Thymus (tissue), 14 donors: ENCODE measurements around the gene PNKP. TPM values are rescaled to one million over a fixed set of nuclear protein-coding genes. Genes with fewer than 3 reads are reported as not detected.

Experiments
- DNase-seq, 9 donors: peaks; one replicate each; pipeline ENCODE4 v3.0.0-alpha.2; 2013; ENCODE audit warnings: low spot score in 9 of 9, low read depth in 6 of 9, missing footprints in 1 of 9
- H3K27ac ChIP-seq, 2 donors: one replicate each; pipeline ENCODE4 v1.5.1; 2013; ENCODE audit warnings: control low read depth in 1 of 2, low read depth in 1 of 2, low read length in 1 of 2, mild to moderate bottlenecking in 1 of 2, moderate library complexity in 1 of 2
- H3K27me3 ChIP-seq, 2 donors: one replicate each; pipeline ENCODE4 v1.5.1; 2013; ENCODE audit warnings: low read length in 1 of 2; ENCODE audit not compliant: control insufficient read depth in 2 of 2, insufficient read depth in 1 of 2
- H3K36me3 ChIP-seq, 2 donors: one replicate each; pipeline ENCODE4 v1.5.1; 2013; ENCODE audit warnings: low read length in 1 of 2, mild to moderate bottlenecking in 1 of 2, moderate library complexity in 1 of 2; ENCODE audit not compliant: control insufficient read depth in 2 of 2, insufficient read depth in 2 of 2
- H3K4me1 ChIP-seq, 2 donors: one replicate each; pipeline ENCODE4 v1.5.1; 2013; ENCODE audit warnings: low read length in 2 of 2; ENCODE audit not compliant: control insufficient read depth in 2 of 2, insufficient read depth in 2 of 2
- H3K4me3 ChIP-seq, 2 donors: one replicate each; pipeline ENCODE4 v1.5.1; 2013; ENCODE audit warnings: low read length in 2 of 2, control low read depth in 1 of 2, mild to moderate bottlenecking in 1 of 2
- H3K9me3 ChIP-seq, 2 donors: one replicate each; pipeline ENCODE4 v1.5.1; 2013; ENCODE audit warnings: low read length in 1 of 2, mild to moderate bottlenecking in 1 of 2; ENCODE audit not compliant: control insufficient read depth in 2 of 2, insufficient read depth in 1 of 2
- WGBS: extraction: QIAGEN DNeasy Blood & Tissue Kit; methylation state at CpG from one replicate; pipeline ENCODE4 v1.1.7; 2013; 5-methylcytosine and 5-hydroxymethylcytosine counted together
- long read RNA-seq, 10 donors: transcript quantifications; one replicate each; lab custom pipeline, GENCODE V29; 2026
- polyA plus RNA-seq: library from polyadenylated mRNA; stranded (reverse); fragments of 200-250 nt; gene quantifications from one replicate; pipeline ENCODE4 v1.2.3, GENCODE V29; 2013
- total RNA-seq: library from RNA; stranded (reverse); fragments of 120-200 nt; gene quantifications from one replicate; pipeline ENCODE4 v1.2.4, GENCODE V29; 2013
- donor health status: healthy.

The PNKP gene
- total RNA-seq, result 28.4 TPM
- polyA plus RNA-seq, result 85.3 TPM
- long read RNA-seq, donor 1, result 0 reads
- long read RNA-seq, donor 2, transcript PNKP-201 (17 exons, 2,041 nt), result major isoform, 6 of 30 reads
- long read RNA-seq, donor 2, partial matches to known transcripts, result 17 of 30 reads
- long read RNA-seq, donor 2, other reads (novel, unspliced or antisense), result 0 of 30 reads
- long read RNA-seq, donor 3, partial matches to known transcripts, result 0 of 8 reads
- long read RNA-seq, donor 3, other reads (novel, unspliced or antisense), result 0 of 8 reads
- long read RNA-seq, donor 4, partial matches to known transcripts, result 0 of 4 reads
- long read RNA-seq, donor 4, other reads (novel, unspliced or antisense), result 0 of 4 reads
- long read RNA-seq, donor 5, transcript PNKP-201 (17 exons, 2,041 nt), result major isoform, 8 of 17 reads
- long read RNA-seq, donor 5, transcript PNKP-207 (16 exons, 1,665 nt), result minor isoform, 5 of 17 reads
- long read RNA-seq, donor 5, partial matches to known transcripts, result 0 of 17 reads
- long read RNA-seq, donor 5, other reads (novel, unspliced or antisense), result 0 of 17 reads
- long read RNA-seq, donor 6, partial matches to known transcripts, result 6 of 16 reads
- long read RNA-seq, donor 6, other reads (novel, unspliced or antisense), result 0 of 16 reads
- long read RNA-seq, donor 7, partial matches to known transcripts, result 0 of 3 reads
- long read RNA-seq, donor 7, other reads (novel, unspliced or antisense), result 0 of 3 reads
- long read RNA-seq, donor 8, partial matches to known transcripts, result 0 of 6 reads
- long read RNA-seq, donor 8, other reads (novel, unspliced or antisense), result 0 of 6 reads
- long read RNA-seq, donor 9, partial matches to known transcripts, result 0 of 5 reads
- long read RNA-seq, donor 9, other reads (novel, unspliced or antisense), result 0 of 5 reads
- long read RNA-seq, donor 10, partial matches to known transcripts, result 0 of 8 reads
- long read RNA-seq, donor 10, other reads (novel, unspliced or antisense), result 0 of 8 reads

GRCh38 chr19:49866933-49867782 lies at the start of gene PNKP:
TSS of gene PNKP (minus strand) at chr19:49867576. CDS start at chr19:49867204, 372 bp downstream.
- under 1% methylated on average over 65 of the region's 65 CpGs for WGBS
- H3K27ac ChIP-seq, result peak within 1 kb of the TSS; percentile 93 to 97
- no peaks in the 10 kb centered on the region for H3K27me3 ChIP-seq
- H3K4me3 ChIP-seq, result peak within 1 kb of the TSS; percentile 79 to 96
- peaks cover 0 to 4% of the 10 kb centered on the region in 2 donors for H3K9me3 ChIP-seq
- H3K4me1 ChIP-seq, result peaks cover 31 to 55% of the 10 kb centered on the region in 2 donors
- H3K36me3 ChIP-seq, result peaks cover 33 to 35% of the 10 kb centered on the region in 2 donors
- peak; percentile 83 to 96 (median 87) for DNase-seq

DNA sequence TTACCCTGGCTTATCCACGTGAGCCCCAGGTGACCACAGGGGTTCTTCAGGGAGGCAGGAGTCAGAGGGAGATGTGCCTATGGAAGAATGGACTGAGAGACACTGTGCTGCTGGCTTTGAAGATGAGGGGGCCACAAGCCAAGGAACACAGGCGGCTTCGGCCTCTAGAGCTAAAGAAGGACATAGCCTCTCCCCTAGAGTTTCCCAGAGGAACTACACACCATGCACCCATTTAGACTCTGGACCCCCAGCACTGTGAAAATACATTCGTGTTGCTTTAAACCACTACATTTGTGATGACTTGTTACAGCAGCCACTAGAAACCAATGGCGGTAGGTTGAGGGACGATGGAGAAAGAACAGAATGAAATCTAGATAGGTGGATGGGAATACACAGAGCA lies 47.9 kb upstream of the PNKP start:
- H3K9me3 ChIP-seq, result no peaks in the 10 kb centered on the region
- H3K4me3 ChIP-seq, result no peak overlapping the region
- 98% methylated on average over 6 of the region's 6 CpGs for WGBS
- H3K36me3 ChIP-seq, result peaks cover 50 to 75% of the 10 kb centered on the region in 2 donors
- no peak for DNase-seq
- H3K27ac ChIP-seq, result no peak overlapping the region
- peaks cover 0 to 15% of the 10 kb centered on the region in 2 donors for H3K4me1 ChIP-seq
- no peaks in the 10 kb centered on the region for H3K27me3 ChIP-seq

DNA sequence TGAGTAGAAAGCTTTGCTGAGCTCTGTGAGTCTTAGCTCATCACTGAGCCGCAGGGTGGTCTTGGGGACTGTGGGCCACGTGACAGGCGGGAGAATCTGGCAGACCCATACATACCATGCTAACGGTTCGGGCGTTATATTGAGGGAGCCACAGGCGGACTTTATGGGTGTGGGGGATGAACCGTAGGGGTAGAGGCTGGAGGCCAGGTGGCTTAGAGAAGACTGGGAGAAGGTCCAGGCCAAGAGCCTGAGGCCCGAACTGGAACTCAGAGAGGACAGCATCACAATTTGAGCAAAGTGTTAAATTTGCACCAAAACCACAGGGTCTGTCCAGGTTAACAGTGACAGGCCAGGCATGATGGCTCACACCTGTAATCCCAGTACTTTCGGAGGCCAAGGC lies 46.3 kb upstream of the PNKP start:
- peaks cover 0 to 15% of the 10 kb centered on the region in 2 donors for H3K4me1 ChIP-seq
- no peak overlapping the region for H3K27ac ChIP-seq
- no peak overlapping the region for H3K4me3 ChIP-seq
- peaks cover 62 to 80% of the 10 kb centered on the region in 2 donors for H3K36me3 ChIP-seq
- H3K27me3 ChIP-seq, result no peaks in the 10 kb centered on the region
- no peak for DNase-seq
- H3K9me3 ChIP-seq, result no peaks in the 10 kb centered on the region
- WGBS, result 96% methylated on average over 10 of the region's 10 CpGs

DNA sequence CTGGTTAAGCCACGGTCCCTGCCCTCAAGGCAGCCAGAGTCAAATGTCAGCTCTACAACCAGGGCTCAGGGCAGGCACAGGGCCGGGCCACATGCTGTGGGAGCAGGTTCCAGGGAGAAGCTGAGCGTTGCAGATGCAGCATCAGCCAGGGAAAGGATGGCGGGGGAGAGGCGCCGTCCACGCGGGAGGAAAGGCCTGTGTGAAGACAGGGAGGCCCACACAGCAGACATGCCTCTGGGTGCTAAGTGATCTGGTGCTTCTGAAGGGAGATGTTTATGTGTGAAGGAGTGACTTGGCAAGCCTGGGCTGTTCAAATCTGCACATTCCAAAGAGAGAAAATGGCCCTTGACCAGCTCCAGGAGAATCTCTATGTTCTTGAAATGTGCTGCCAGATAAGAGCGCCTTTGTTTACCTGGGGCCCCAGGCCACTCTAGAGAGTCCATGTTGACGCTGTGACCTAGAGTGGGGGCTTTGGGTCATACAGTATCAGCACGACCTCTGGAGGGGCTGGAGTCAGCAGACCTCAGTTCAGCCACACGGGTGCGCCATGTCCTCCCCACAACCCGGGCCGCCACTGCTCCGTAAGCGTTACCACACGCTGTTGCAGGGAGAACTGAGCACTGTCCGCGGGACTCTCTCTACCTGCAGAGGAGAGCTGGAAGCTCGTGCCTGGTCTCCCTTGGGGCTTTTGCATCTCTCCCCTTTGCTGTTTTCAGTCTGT lies 45.7 kb upstream of the PNKP start:
- Histone ChIP-seq H3K4me3 (no peak overlapping the region), H3K27ac (no peak overlapping the region), H3K36me3 (peaks cover 68 to 81% of the 10 kb centered on the region in 2 donors), H3K9me3 (no peaks in the 10 kb centered on the region), H3K4me1 (peaks cover 0 to 15% of the 10 kb centered on the region in 2 donors), H3K27me3 (no peaks in the 10 kb centered on the region)
- DNase-seq, result no peak
- 93% methylated on average over 21 of the region's 21 CpGs for WGBS

GRCh38 chr19:49911381-49912145 lies 44.2 kb upstream of the PNKP start:
- 83% methylated on average over 9 of the region's 9 CpGs for WGBS
- Histone ChIP-seq H3K36me3 (peaks cover 78 to 81% of the 10 kb centered on the region in 2 donors), H3K27ac (peak overlapping the region in 1 of 2 donors; percentile 71), H3K4me3 (no peak overlapping the region), H3K4me1 (peaks cover 0 to 11% of the 10 kb centered on the region in 2 donors), H3K9me3 (no peaks in the 10 kb centered on the region), H3K27me3 (no peaks in the 10 kb centered on the region)
- DNase-seq, result peak in 1 of 9 donors; percentile 32

DNA sequence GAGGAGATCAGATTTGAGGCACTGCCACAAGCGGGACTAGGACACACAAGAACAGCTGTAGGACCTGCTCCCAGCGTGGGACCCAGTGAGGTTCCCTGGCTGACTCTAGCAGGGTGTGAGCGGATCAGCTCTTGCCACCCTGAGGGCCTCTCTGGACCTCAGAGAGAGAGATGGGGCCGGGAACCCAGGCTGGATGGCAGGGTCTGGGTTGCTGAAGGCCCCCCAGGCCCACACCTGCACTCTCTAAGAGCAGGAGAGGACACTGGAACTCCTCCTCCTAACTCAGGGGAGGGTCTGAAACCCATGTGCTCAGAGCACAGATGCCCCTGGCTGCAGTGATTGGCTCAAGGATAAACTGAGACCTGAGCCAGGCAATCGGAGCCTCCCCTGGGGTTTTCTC lies 42.8 kb upstream of the PNKP start:
- no peaks in the 10 kb centered on the region for H3K27me3 ChIP-seq
- no peaks in the 10 kb centered on the region for H3K9me3 ChIP-seq
- no peak overlapping the region for H3K4me3 ChIP-seq
- peaks cover 72 to 79% of the 10 kb centered on the region in 2 donors for H3K36me3 ChIP-seq
- peaks cover 0 to 11% of the 10 kb centered on the region in 2 donors for H3K4me1 ChIP-seq
- no peak for DNase-seq
- H3K27ac ChIP-seq, result peak overlapping the region in 1 of 2 donors; percentile 59
- WGBS, result 96% methylated on average over 5 of the region's 5 CpGs

GRCh38 chr19:49908480-49909420 lies 41.4 kb upstream of the PNKP start:
- peaks cover 61 to 66% of the 10 kb centered on the region in 2 donors for H3K36me3 ChIP-seq
- no peak for DNase-seq
- H3K27me3 ChIP-seq, result no peaks in the 10 kb centered on the region
- WGBS, result 99% methylated on average over 37 of the region's 37 CpGs
- H3K27ac ChIP-seq, result no peak overlapping the region
- peaks cover 0 to 11% of the 10 kb centered on the region in 2 donors for H3K4me1 ChIP-seq
- H3K4me3 ChIP-seq, result no peak overlapping the region
- H3K9me3 ChIP-seq, result no peaks in the 10 kb centered on the region
